ENCODE measurements around the gene SEMA5A.

- TF ChIP-seq CTCF (IDR thresholded peaks at IDR 0.05) (no peak), TCF7L2 (IDR thresholded peaks at IDR 0.05; ENCODE audit: low read depth, low read length) (no peak), POLR2AphosphoS5 (IDR thresholded peaks at IDR 0.05; ENCODE audit: low read depth, low read length) (no peak)
- TF ChIP-seq, protein P1, sequence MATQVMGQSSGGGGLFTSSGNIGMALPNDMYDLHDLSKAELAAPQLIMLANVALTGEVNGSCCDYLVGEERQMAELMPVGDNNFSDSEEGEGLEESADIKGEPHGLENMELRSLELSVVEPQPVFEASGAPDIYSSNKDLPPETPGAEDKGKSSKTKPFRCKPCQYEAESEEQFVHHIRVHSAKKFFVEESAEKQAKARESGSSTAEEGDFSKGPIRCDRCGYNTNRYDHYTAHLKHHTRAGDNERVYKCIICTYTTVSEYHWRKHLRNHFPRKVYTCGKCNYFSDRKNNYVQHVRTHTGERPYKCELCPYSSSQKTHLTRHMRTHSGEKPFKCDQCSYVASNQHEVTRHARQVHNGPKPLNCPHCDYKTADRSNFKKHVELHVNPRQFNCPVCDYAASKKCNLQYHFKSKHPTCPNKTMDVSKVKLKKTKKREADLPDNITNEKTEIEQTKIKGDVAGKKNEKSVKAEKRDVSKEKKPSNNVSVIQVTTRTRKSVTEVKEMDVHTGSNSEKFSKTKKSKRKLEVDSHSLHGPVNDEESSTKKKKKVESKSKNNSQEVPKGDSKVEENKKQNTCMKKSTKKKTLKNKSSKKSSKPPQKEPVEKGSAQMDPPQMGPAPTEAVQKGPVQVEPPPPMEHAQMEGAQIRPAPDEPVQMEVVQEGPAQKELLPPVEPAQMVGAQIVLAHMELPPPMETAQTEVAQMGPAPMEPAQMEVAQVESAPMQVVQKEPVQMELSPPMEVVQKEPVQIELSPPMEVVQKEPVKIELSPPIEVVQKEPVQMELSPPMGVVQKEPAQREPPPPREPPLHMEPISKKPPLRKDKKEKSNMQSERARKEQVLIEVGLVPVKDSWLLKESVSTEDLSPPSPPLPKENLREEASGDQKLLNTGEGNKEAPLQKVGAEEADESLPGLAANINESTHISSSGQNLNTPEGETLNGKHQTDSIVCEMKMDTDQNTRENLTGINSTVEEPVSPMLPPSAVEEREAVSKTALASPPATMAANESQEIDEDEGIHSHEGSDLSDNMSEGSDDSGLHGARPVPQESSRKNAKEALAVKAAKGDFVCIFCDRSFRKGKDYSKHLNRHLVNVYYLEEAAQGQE (IDR thresholded peaks at IDR 0.05; ENCODE audit: insufficient read depth in 1 of 2, low read depth in 2 of 2, low read length in 1 of 2) = no peak
These were observed 171.8 kb downstream of the SEMA5A start for GRCh38 chr5:9374025-9374424.
